Progenitor cell of endocrine pancreas (in vitro differentiated cells): Measurements from ENCODE around the gene KCNMA1. TPM values are rescaled to one million over a fixed set of nuclear protein-coding genes. Genes with fewer than 3 reads are reported as not detected.

ENCODE experiments used
- DNase-seq: peaks from one replicate; pipeline ENCODE4 v3.0.0; 2021; ENCODE audit warnings: low spot score; ENCODE audit not compliant: unreplicated experiment
- H3K27ac Mint-ChIP-seq: 2 replicates; pipeline ENCODE4 v1.8.0; 2021; ENCODE audit warnings: mild to moderate bottlenecking, moderate library complexity, mixed read lengths
- H3K27me3 Mint-ChIP-seq: 2 replicates; pipeline ENCODE4 v1.8.0; 2021; ENCODE audit warnings: mixed read lengths
- H3K36me3 Mint-ChIP-seq: 2 replicates; pipeline ENCODE4 v1.8.0; 2022; ENCODE audit warnings: mixed read lengths; ENCODE audit not compliant: insufficient read depth
- H3K4me1 Mint-ChIP-seq: 2 replicates; pipeline ENCODE4 v1.8.0; 2021; ENCODE audit warnings: low read depth, mixed read lengths
- H3K4me3 Mint-ChIP-seq: 2 replicates; pipeline ENCODE4 v1.8.0; 2021; ENCODE audit warnings: low read depth, mild to moderate bottlenecking, moderate library complexity, mixed read lengths
- H3K9me3 Mint-ChIP-seq: 2 replicates; pipeline ENCODE4 v1.8.0; 2021; ENCODE audit warnings: low read depth, mixed read lengths
- CTCF ChIP-seq: fragments of 200-600 bp; sonication (generic); IDR thresholded peaks from one replicate; pipeline ENCODE4 v1.5.0; 2021; ENCODE audit warnings: antibody characterized with exemption, mild to moderate bottlenecking; ENCODE audit not compliant: unreplicated experiment
- total RNA-seq: library from RNA; stranded (reverse); gene quantifications from 2 replicates; pipeline ENCODE4 v1.2.1, GENCODE V29; 2021

KCNMA1 gene
- total RNA-seq, 1 donor from 2014 or later, result 5.8 TPM

GRCh38 chr10:77011874-77012811 lies 625.5 kb downstream of the KCNMA1 start:
- H3K4me1 Mint-ChIP-seq, result peaks cover 4% of the 10 kb centered on the region
- peaks cover 5% of the 10 kb centered on the region for H3K27me3 Mint-ChIP-seq
- no peak overlapping the region for H3K27ac Mint-ChIP-seq
- H3K36me3 Mint-ChIP-seq, result no peaks in the 10 kb centered on the region
- TF ChIP-seq CTCF, result no peak
- no peak overlapping the region for H3K4me3 Mint-ChIP-seq
- no peaks in the 10 kb centered on the region for H3K9me3 Mint-ChIP-seq
- DNase-seq, result no peak

GRCh38 chr10:77010430-77010829 lies 627.2 kb downstream of the KCNMA1 start:
- peaks cover 4% of the 10 kb centered on the region for H3K4me1 Mint-ChIP-seq
- peaks cover 8% of the 10 kb centered on the region for H3K27me3 Mint-ChIP-seq
- TF ChIP-seq CTCF, result no peak
- H3K36me3 Mint-ChIP-seq, result no peaks in the 10 kb centered on the region
- no peak overlapping the region for H3K27ac Mint-ChIP-seq
- H3K9me3 Mint-ChIP-seq, result no peaks in the 10 kb centered on the region
- H3K4me3 Mint-ChIP-seq, result no peak overlapping the region
- no peak for DNase-seq

- Mint-ChIP-seq H3K27me3 (peaks cover 11% of the 10 kb centered on the region), H3K36me3 (no peaks in the 10 kb centered on the region), H3K4me3 (no peak overlapping the region), H3K4me1 (peaks cover 1% of the 10 kb centered on the region), H3K9me3 (no peaks in the 10 kb centered on the region), H3K27ac (no peak overlapping the region)
- DNase-seq, result no peak
- no peak for TF ChIP-seq CTCF
These were observed 629.8 kb downstream of the KCNMA1 start for GRCh38 chr10:77007834-77008233.

- no peak overlapping the region for H3K27ac Mint-ChIP-seq
- H3K36me3 Mint-ChIP-seq, result no peaks in the 10 kb centered on the region
- H3K4me3 Mint-ChIP-seq, result no peak overlapping the region
- H3K4me1 Mint-ChIP-seq, result peaks cover 1% of the 10 kb centered on the region
- peaks cover 11% of the 10 kb centered on the region for H3K27me3 Mint-ChIP-seq
- no peak for TF ChIP-seq CTCF
- no peaks in the 10 kb centered on the region for H3K9me3 Mint-ChIP-seq
- DNase-seq, result no peak
These were observed 630.6 kb downstream of the KCNMA1 start for GRCh38 chr10:77006836-77007511.

- Mint-ChIP-seq H3K27ac (no peak overlapping the region), H3K9me3 (no peaks in the 10 kb centered on the region), H3K4me3 (no peak overlapping the region), H3K4me1 (peaks cover 1% of the 10 kb centered on the region), H3K36me3 (no peaks in the 10 kb centered on the region), H3K27me3 (peaks cover 13% of the 10 kb centered on the region)
- TF ChIP-seq CTCF, result no peak
- no peak for DNase-seq
These were observed 631.7 kb downstream of the KCNMA1 start for GRCh38 chr10:77005871-77006270.
